GM12874 (cell line): ENCODE results near the gene TTC31.

Experiments used
- TF ChIP-seq, protein P1 (sequence below): IDR thresholded peaks from 2 replicates; pipeline ENCODE4 v1.5.1; 2011; ENCODE audit warnings: low read depth, mild to moderate bottlenecking, control low read depth, low read length, moderate library complexity; ENCODE audit not compliant: insufficient read depth

The TTC31 gene

DNA sequence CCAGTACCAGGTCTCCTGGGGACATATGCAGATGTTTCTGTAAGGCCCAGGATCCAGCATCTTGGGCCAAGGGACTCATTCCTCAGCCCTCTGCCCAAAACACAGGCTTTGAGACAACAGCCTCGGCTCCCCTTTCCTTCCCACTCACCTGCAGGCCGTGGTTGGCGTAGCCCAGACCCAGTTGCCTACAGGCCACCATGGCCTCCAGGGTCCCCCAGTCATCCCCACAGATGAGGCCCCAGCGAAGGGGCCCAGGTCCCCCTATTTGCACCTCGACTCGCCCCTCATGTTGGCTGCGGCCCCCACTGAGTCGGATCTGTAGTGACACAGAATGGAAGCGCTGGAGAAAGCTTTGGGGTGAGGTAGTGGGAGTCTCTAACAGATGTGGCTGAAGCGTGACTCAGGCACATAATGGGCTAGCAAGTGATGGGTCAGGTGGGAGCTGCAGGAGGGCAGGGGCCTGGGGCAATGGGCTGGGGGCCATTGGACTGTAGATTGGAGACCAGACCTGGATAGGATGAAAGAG, 52.6 kb downstream of the TTC31 start:
- TF ChIP-seq, protein P1, sequence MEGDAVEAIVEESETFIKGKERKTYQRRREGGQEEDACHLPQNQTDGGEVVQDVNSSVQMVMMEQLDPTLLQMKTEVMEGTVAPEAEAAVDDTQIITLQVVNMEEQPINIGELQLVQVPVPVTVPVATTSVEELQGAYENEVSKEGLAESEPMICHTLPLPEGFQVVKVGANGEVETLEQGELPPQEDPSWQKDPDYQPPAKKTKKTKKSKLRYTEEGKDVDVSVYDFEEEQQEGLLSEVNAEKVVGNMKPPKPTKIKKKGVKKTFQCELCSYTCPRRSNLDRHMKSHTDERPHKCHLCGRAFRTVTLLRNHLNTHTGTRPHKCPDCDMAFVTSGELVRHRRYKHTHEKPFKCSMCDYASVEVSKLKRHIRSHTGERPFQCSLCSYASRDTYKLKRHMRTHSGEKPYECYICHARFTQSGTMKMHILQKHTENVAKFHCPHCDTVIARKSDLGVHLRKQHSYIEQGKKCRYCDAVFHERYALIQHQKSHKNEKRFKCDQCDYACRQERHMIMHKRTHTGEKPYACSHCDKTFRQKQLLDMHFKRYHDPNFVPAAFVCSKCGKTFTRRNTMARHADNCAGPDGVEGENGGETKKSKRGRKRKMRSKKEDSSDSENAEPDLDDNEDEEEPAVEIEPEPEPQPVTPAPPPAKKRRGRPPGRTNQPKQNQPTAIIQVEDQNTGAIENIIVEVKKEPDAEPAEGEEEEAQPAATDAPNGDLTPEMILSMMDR, result no peak

DNA sequence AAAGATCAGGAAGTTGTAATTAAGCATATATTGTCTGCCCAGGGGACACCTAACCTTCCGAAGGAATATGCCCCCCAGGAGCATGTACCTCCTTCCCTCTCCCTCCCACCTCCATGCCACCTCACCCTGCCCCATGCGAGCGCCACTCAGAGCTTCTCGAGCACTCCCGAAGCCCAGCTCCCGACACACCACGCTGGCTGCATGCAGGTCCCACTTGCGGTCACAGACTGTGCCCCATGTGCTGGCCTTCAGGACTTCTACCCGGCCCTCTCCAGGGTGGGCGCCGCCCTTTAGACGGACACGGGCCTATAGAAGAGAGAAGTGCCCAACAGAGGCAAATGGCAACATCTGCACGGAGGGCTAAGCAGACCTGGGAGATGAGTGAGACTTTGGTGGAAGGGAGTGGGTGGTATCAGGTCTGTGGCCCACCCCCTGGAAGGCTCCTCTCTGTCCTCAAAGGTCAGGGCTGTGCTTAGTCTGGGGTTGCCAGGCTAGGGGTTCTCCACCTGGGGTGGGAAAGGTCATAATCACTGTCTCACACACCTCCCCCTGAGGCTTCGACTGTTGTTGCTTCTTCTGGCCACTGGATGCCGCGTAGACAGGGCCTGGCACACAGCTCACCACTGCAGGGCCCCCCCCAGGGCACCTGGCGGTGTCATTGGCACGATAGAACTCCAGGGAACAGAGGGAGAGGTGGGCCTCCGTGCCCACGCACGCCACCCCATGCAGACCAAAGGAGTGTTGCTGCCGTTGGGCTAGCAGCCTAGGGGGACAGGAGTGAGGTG, 53.5 kb downstream of the TTC31 start:
- TF ChIP-seq, protein P1, result no peak

DNA sequence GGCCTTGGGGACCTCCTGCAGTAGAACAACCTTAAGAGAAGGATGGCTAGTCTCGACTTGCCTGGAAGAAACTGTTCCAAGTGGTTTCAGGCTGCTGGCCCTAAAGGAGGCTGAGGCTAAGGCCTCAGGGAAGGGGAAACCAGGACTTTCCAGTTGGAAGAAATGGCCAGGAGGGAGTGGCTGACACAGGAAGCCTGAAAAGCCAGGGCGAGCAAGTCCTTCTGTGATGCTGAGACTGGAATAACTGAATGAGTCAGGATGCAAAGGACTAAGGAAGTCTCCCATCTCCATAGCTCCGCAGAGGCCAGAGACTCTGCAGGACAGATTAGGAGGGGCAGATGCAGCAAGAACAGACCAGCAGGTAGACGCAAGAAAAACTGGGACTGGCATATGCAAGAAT, 54.3 kb downstream of the TTC31 start:
- TF ChIP-seq, protein P1, result no peak

DNA sequence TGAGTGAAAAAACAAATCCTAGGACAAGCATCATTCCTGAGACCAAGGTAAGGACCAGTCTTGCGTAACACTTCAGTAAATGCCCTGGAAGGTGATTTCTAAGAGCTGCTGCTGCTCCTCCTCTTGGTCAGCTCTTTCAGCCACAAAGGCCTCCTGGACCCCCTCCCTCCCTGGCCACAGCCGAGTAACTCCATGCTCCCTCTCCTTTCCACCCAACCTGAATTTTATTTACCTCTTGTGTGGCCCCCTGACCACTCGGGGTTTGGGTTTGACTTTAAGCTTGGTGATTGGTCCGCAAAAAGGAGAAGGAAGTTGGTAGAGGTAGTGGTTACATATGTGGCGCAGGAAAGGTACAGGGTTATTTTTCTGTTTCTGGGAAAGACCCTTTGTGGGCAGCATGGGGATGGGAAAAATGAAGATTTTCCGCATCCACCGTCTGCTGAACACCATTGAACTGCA, 56.0 kb downstream of the TTC31 start:
- TF ChIP-seq, protein P1, result no peak

DNA sequence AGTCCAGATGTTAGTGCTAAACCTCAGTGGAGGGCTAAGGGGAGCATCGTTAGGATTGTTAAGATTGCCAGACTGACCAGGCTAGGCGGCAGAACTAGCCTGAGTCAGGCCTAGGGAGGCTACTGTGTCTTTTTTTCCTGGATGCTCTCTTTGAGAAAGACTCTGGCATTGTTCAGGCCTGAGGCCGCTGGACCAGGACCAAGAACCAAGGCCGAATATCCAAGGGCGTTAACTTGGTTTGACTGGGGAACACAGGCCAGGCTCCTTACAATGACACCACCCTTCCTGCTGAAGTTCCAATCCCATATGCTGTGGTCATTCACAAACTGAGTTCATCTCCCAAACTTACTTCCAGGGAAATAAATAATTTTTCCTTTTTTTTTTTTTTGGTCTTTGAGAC, 57.4 kb downstream of the TTC31 start:
- TF ChIP-seq, protein P1, result no peak

DNA sequence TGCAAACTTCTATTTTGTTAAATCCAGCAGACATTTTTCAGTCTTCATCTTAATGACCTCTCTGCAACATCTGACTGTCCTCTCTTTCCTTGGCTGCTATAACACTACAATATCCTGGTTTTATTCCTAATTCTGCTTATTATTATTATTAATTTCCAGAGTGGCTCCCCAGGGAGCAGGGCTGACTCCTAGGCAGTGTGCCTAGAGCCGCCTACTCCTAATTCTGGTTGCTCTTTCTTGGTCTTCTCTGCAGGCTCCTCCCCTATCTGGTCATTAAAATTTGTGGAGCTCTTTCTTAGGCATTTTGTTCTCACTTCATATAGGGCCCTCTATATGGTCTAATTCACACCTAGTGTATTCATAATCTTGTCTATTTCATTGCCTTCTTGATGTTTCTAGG, 60.1 kb downstream of the TTC31 start:
- TF ChIP-seq, protein P1, result no peak
